Body of pancreas (tissue), 4 donors: ENCODE results near the gene HHAT. TPM values are rescaled to one million over a fixed set of nuclear protein-coding genes. Genes with fewer than 3 reads are reported as not detected.

Experiments used
- ATAC-seq: fragments of 150-250 bp; one replicate; pipeline ENCODE4 v1.9.1; 2016
- DNase-seq, 4 donors: peaks; one replicate each; pipeline ENCODE4 v3.0.0-alpha.2; 2019
- H3K27ac ChIP-seq, 4 donors: fragments of 200-600 bp; sonication (generic); 1 replicate in 3 of 4; 2 replicates in 1 of 4; pipeline versions ENCODE4 v1.5.1 to v1.6.1; 2016 to 2019; ENCODE audit warnings: mild to moderate bottlenecking in 1 of 4, mixed read lengths in 1 of 4, moderate library complexity in 1 of 4
- H3K27me3 ChIP-seq, 2 donors: fragments of 200-600 bp; sonication (generic); one replicate each; pipeline ENCODE4 v1.6.0; 2016; ENCODE audit warnings: mild to moderate bottlenecking in 1 of 2
- H3K36me3 ChIP-seq, 2 donors: fragments of 200-600 bp; sonication (generic); replicated peaks in 1 of 2; 2 replicates each; pipeline ENCODE4 v1.5.1; 2016; ENCODE audit warnings: low read depth in 2 of 2; ENCODE audit not compliant: insufficient read depth in 1 of 2
- H3K4me1 ChIP-seq: fragments of 200-600 bp; sonication (generic); one replicate; pipeline ENCODE4 v1.6.0; 2016
- H3K4me3 ChIP-seq, 2 donors: fragments of 200-600 bp; sonication (generic); 1 replicate in 1 of 2; 2 replicates in 1 of 2; pipeline ENCODE4 v1.5.1; 2016 to 2019
- H3K9me3 ChIP-seq, 3 donors: fragments of 200-600 bp; sonication (generic); 1 replicate in 2 of 3; 2 replicates in 1 of 3; pipeline ENCODE4 v1.5.1; 2016
- CTCF ChIP-seq, 7 experiments: fragments of 450-650 bp in 4 of 7; fragments of 200-600 bp in 3 of 7; sonication (generic) in 3 of 7; IDR thresholded peaks; one replicate each; pipeline ENCODE4 v1.5.1; 2016 to 2019; ENCODE audit warnings: antibody characterized with exemption in 7 of 7
- POLR2A ChIP-seq, 3 donors: fragments of 450-650 bp; IDR thresholded peaks; one replicate each; pipeline ENCODE4 v1.6.1; 2016; ENCODE audit warnings: antibody characterized with exemption in 3 of 3, mild to moderate bottlenecking in 2 of 3
- WGBS, 2 donors: methylation state at CpG; one replicate each; pipeline ENCODE4 v1.1.5; 2017; 5-methylcytosine and 5-hydroxymethylcytosine counted together
- intact Hi-C: fragments of 100-400 bp; cut with DNase I; formaldehyde crosslinking; loops from one replicate; pipeline ENCODE4 v1.15.1; 2023
- total RNA-seq, 2 donors: library from RNA; depleted of rRNA; stranded (reverse); fragments of >200 nt; gene quantifications; one replicate each; pipeline ENCODE4 v1.1.0, GENCODE V29; 2016

The HHAT gene
- total RNA-seq, 2 donors from 2014 or later: 4.4 to 19.4 TPM

GRCh38 chr1:210291081-210291764 is 37.5 kb upstream of the HHAT start:
- TF ChIP-seq CTCF (IDR thresholded peaks at IDR 0.05) (no peak), POLR2A (IDR thresholded peaks at IDR 0.05) (no peak)
- intact Hi-C loops: no loop called here
- 69 to 70% methylated on average over 8 of the region's 8 CpGs for WGBS, 2 donors
- ATAC-seq (no peak), DNase-seq (no peak)
- Histone ChIP-seq H3K9me3 (no peaks in the 10 kb centered on the region), H3K36me3 (no peaks in the 10 kb centered on the region), H3K27ac (peak overlapping the region in 1 of 4 donors; percentile 80), H3K27me3 (no peaks in the 10 kb centered on the region), H3K4me3 (no peak overlapping the region), H3K4me1 (peaks cover 19% of the 10 kb centered on the region)

GRCh38 chr1:210291786-210292230 is 36.9 kb upstream of the HHAT start:
- WGBS, 2 donors: 28 to 60% methylated on average over 7 to 9 of the region's 9 CpGs
- Histone ChIP-seq H3K27me3 (no peaks in the 10 kb centered on the region), H3K4me3 (peak overlapping the region; percentile 31 to 54), H3K4me1 (peaks cover 19% of the 10 kb centered on the region), H3K9me3 (no peaks in the 10 kb centered on the region), H3K27ac (peak overlapping the region; percentile 46 to 80 (median 68)), H3K36me3 (no peaks in the 10 kb centered on the region)
- peak; percentile 45 for ATAC-seq
- TF ChIP-seq CTCF (IDR thresholded peaks at IDR 0.05) (no peak), POLR2A (IDR thresholded peaks at IDR 0.05) (no peak)
- DNase-seq: peak in 3 of 4 donors; percentile 15 to 38 (median 20)
- intact Hi-C loops: no loop called here

GRCh38 chr1:210292231-210292871 is 36.4 kb upstream of the HHAT start:
- intact Hi-C loops: no loop called here
- TF ChIP-seq CTCF (IDR thresholded peaks at IDR 0.05): peak; percentile 23 to 65 (median 50)
- TF ChIP-seq POLR2A (IDR thresholded peaks at IDR 0.05): peak; percentile 43 to 68 (median 64)
- Histone ChIP-seq H3K4me1 (peaks cover 19% of the 10 kb centered on the region), H3K27ac (peak overlapping the region; percentile 46 to 80 (median 68)), H3K9me3 (no peaks in the 10 kb centered on the region), H3K36me3 (no peaks in the 10 kb centered on the region), H3K27me3 (no peaks in the 10 kb centered on the region), H3K4me3 (peak overlapping the region; percentile 31 to 54)
- ATAC-seq (peak; percentile 92), DNase-seq (peak; percentile 75 to 87 (median 84))
- WGBS, 2 donors: 1% methylated on average over 18 to 42 of the region's 56 CpGs

- intact Hi-C loops: no loop called here
- TF ChIP-seq POLR2A (IDR thresholded peaks at IDR 0.05) (no peak), CTCF (IDR thresholded peaks at IDR 0.05) (no peak)
- WGBS, 2 donors: 43 to 44% methylated on average over 7 of the region's 7 CpGs
These were observed 35.5 kb upstream of the HHAT start for GRCh38 chr1:210293171-210293607.

More at GRCh38 chr1:210293171-210293607, 35.5 kb upstream of the HHAT start:
- Histone ChIP-seq H3K4me1 (peaks cover 19% of the 10 kb centered on the region), H3K27me3 (no peaks in the 10 kb centered on the region), H3K9me3 (no peaks in the 10 kb centered on the region), H3K27ac (peak overlapping the region; percentile 46 to 80 (median 68)), H3K4me3 (no peak overlapping the region), H3K36me3 (no peaks in the 10 kb centered on the region)
- ATAC-seq: peak; percentile 33
- DNase-seq: peak; percentile 14 to 45 (median 32)
